Mesenchymal stem cell (in vitro differentiated cells and primary cell): Measurements from ENCODE around the gene KCNA3.
A peak's percentile ranks its signal among the peaks of the same experiment; 100 is the strongest.

Experiments used
- DNase-seq: peaks from one replicate; pipeline ENCODE4 v3.0.0-alpha.2; 2013
- H2AFZ ChIP-seq: one replicate; pipeline ENCODE4 v1.6.1; 2013; ENCODE audit warnings: low read depth, mild to moderate bottlenecking, control low read depth, inconsistent platforms, low read length, moderate library complexity
- H2AK5ac ChIP-seq: 2 replicates; pipeline ENCODE4 v1.6.1; 2013; ENCODE audit warnings: low read length, moderate library complexity, mild to moderate bottlenecking, inconsistent platforms; ENCODE audit not compliant: severe bottlenecking
- H2BK120ac ChIP-seq: one replicate; pipeline ENCODE4 v1.6.1; 2013; ENCODE audit warnings: low read depth, mild to moderate bottlenecking, inconsistent platforms, low read length, moderate library complexity
- H2BK12ac ChIP-seq, 2 experiments: one replicate each; pipeline ENCODE4 v1.6.1; 2013; ENCODE audit warnings: inconsistent platforms in 2 of 2, low read length in 2 of 2, mild to moderate bottlenecking in 2 of 2, moderate library complexity in 2 of 2, control low read depth in 1 of 2
- H2BK15ac ChIP-seq: one replicate; pipeline ENCODE4 v1.6.1; 2013; ENCODE audit warnings: mild to moderate bottlenecking, low read depth, inconsistent platforms; ENCODE audit not compliant: poor library complexity, severe bottlenecking
- H2BK5ac ChIP-seq: 2 replicates; pipeline ENCODE4 v1.6.1; 2013; ENCODE audit warnings: low read depth, mild to moderate bottlenecking, low read length, control low read depth, inconsistent platforms; ENCODE audit not compliant: poor library complexity, severe bottlenecking
- H3K14ac ChIP-seq, 2 experiments: one replicate each; pipeline ENCODE4 v1.6.1; 2013; ENCODE audit warnings: inconsistent platforms in 2 of 2, low read length in 2 of 2, control low read depth in 1 of 2, mild to moderate bottlenecking in 1 of 2, moderate library complexity in 1 of 2
- H3K18ac ChIP-seq, 2 experiments: one replicate each; pipeline ENCODE4 v1.6.1; 2013; ENCODE audit warnings: inconsistent platforms in 2 of 2, low read length in 2 of 2, control low read depth in 1 of 2, low read depth in 1 of 2, mild to moderate bottlenecking in 1 of 2
- H3K23ac ChIP-seq, 2 experiments: one replicate each; pipeline ENCODE4 v1.6.1; 2013; ENCODE audit warnings: inconsistent platforms in 2 of 2, low read length in 2 of 2, mild to moderate bottlenecking in 2 of 2, moderate library complexity in 2 of 2, control low read depth in 1 of 2
- H3K27ac ChIP-seq: 2 replicates; pipeline ENCODE4 v1.5.1; 2013; ENCODE audit warnings: mild to moderate bottlenecking, moderate library complexity, low read length, control low read depth, inconsistent platforms; ENCODE audit not compliant: poor library complexity, severe bottlenecking
- H3K27me3 ChIP-seq, 2 experiments: 2 replicates each; pipeline versions ENCODE4 v1.6.1 to v1.7.0; 2013; ENCODE audit warnings: low read length in 2 of 2, mild to moderate bottlenecking in 2 of 2, moderate library complexity in 2 of 2, control low read depth in 1 of 2, inconsistent platforms in 1 of 2; ENCODE audit not compliant: control insufficient read depth in 1 of 2, insufficient read depth in 1 of 2
- H3K36me3 ChIP-seq, 2 experiments: 2 replicates each; pipeline versions ENCODE4 v1.6.1 to v1.7.0; 2013; ENCODE audit warnings: low read length in 2 of 2, control low read depth in 1 of 2, inconsistent platforms in 1 of 2, low read depth in 1 of 2, mild to moderate bottlenecking in 1 of 2; ENCODE audit not compliant: insufficient read depth in 2 of 2, control insufficient read depth in 1 of 2
- H3K4ac ChIP-seq, 2 experiments: one replicate each; pipeline ENCODE4 v1.6.1; 2013; ENCODE audit warnings: inconsistent platforms in 2 of 2, low read length in 2 of 2, mild to moderate bottlenecking in 2 of 2, moderate library complexity in 2 of 2, control low read depth in 1 of 2, low read depth in 1 of 2
- H3K4me1 ChIP-seq: 2 replicates; pipeline ENCODE4 v1.6.1; 2013; ENCODE audit warnings: low read depth, low read length, control low read depth; ENCODE audit not compliant: control insufficient read depth, insufficient read depth
- H3K4me2 ChIP-seq: 2 replicates; pipeline ENCODE4 v1.6.1; 2013; ENCODE audit warnings: low read length, mild to moderate bottlenecking, inconsistent platforms; ENCODE audit not compliant: poor library complexity, severe bottlenecking
- H3K4me3 ChIP-seq, 2 experiments: 2 replicates each; pipeline versions ENCODE4 v1.5.1 to v1.7.0; 2013; ENCODE audit warnings: low read length in 2 of 2, mild to moderate bottlenecking in 2 of 2, control low read depth in 1 of 2, low read depth in 1 of 2; ENCODE audit not compliant: insufficient read depth in 1 of 2
- H3K79me1 ChIP-seq: replicated peaks from 2 replicates; pipeline ENCODE4 v1.6.1; 2013; ENCODE audit warnings: mild to moderate bottlenecking, control low read depth, low read length, inconsistent platforms; ENCODE audit not compliant: poor library complexity, severe bottlenecking
- H3K9ac ChIP-seq: 2 replicates; pipeline ENCODE4 v1.7.0; 2013; ENCODE audit warnings: mild to moderate bottlenecking, low read length, moderate library complexity
- H3K9me3 ChIP-seq: 2 replicates; pipeline ENCODE4 v1.7.0; 2013; ENCODE audit warnings: mild to moderate bottlenecking, low read length; ENCODE audit not compliant: control insufficient read depth
- H4K8ac ChIP-seq: one replicate; pipeline ENCODE4 v1.6.1; 2013; ENCODE audit warnings: inconsistent platforms, mild to moderate bottlenecking, low read length, moderate library complexity
- H4K91ac ChIP-seq: one replicate; pipeline ENCODE4 v1.6.1; 2013; ENCODE audit warnings: mild to moderate bottlenecking, low read length, inconsistent platforms
- WGBS: methylation state at CpG from one replicate; pipeline ENCODE4 v1.1.7; 2013; ENCODE audit warnings: mixed read lengths; 5-methylcytosine and 5-hydroxymethylcytosine counted together

The KCNA3 gene

DNA sequence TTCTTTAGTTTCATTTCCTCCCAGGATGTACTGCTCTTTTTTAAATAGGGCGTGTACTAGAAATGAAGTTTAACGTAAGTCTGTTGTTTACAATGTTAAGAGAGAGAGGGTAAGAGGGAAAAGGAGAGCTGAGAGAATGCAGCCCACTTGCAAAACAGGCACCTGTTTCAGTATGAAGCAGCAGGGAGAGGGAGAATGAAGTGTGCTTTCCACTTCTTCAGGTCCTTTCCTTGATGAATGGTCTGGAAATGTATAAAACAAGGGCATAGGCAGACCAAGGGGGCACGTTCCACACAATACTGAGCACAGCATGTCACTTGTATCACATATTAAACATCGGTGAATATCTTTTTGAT lies 2.0 kb downstream of the KCNA3 start:
- no peak for DNase-seq
- no peak overlapping the region for H2BK120ac ChIP-seq
- 75% methylated on average over 2 of the region's 4 CpGs for WGBS

DNA sequence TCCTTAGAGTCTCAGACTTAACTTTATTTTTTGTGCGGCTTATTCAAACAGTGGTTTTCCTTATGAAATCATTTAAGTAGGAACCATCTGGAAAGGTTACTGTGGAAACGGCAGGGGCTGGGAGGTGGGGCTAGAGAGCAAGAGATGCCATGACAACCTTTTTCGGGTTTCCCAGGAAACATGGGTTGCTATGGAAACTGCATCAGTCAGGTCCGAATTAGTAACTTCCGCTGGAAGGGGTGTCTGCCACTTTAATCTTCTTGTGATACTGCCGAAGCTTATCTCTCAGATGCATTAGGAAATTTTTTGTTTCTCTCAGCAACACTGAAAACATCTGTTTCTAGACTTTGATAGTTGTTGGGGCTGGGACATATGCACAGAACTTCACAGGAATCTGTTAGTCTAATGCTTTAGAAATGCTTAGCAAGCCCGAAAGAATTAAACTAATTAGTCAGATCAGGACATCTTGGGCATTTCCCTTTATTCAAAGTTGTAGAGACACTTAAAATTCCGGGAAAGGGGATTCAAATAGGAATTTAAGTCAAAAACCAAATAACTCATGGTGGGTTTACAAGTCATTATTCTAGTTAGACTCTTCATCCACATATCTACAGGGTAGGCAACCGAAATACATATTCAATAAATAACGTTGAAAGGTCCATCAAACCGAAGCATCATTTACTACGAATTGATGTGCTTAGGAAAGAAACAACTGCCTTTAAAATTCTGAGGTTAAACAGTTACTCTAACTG lies 2.6 kb downstream of the KCNA3 start:
- Histone ChIP-seq H3K4me3 (peak overlapping the region in 1 of 2 experiments; percentile 69), H4K91ac (no peak overlapping the region), H3K18ac (no peak overlapping the region), H2BK120ac (no peak overlapping the region), H3K4ac (no peak overlapping the region), H2AK5ac (no peak overlapping the region), H3K4me1 (peaks cover 14% of the 10 kb centered on the region), H3K14ac (no peak overlapping the region), H4K8ac (no peak overlapping the region), H2AFZ (no peak overlapping the region), H3K9ac (peak overlapping the region; percentile 20), H2BK5ac (no peak overlapping the region), H3K27ac (no peak overlapping the region), H3K9me3 (no peaks in the 10 kb centered on the region), H3K23ac (no peak overlapping the region), H2BK15ac (no peak overlapping the region), H2BK12ac (no peak overlapping the region), H3K4me2 (no peak overlapping the region), H3K36me3 (peaks cover 0 to 9% of the 10 kb centered on the region in 2 experiments), H3K27me3 (peaks cover 46 to 54% of the 10 kb centered on the region in 2 experiments), H3K79me1 (no peaks in the 10 kb centered on the region)
- DNase-seq = no peak
- 80% methylated on average over 11 of the region's 12 CpGs for WGBS

More for the DNA sequence above, 2.0 kb downstream of the KCNA3 start:
- Histone ChIP-seq H3K18ac (no peak overlapping the region), H3K9ac (peak overlapping the region; percentile 20), H4K91ac (no peak overlapping the region), H3K4me1 (peaks cover 14% of the 10 kb centered on the region), H3K27me3 (peaks cover 49 to 54% of the 10 kb centered on the region in 2 experiments), H4K8ac (no peak overlapping the region), H3K27ac (no peak overlapping the region), H3K4me2 (no peak overlapping the region), H2AK5ac (no peak overlapping the region), H3K9me3 (no peaks in the 10 kb centered on the region), H3K4me3 (peak overlapping the region in 1 of 2 experiments; percentile 69), H3K14ac (no peak overlapping the region), H3K79me1 (no peaks in the 10 kb centered on the region), H2BK5ac (no peak overlapping the region), H3K23ac (no peak overlapping the region), H2BK12ac (no peak overlapping the region), H3K4ac (no peak overlapping the region), H2AFZ (no peak overlapping the region), H2BK15ac (no peak overlapping the region), H3K36me3 (peaks cover 0 to 9% of the 10 kb centered on the region in 2 experiments)

DNA sequence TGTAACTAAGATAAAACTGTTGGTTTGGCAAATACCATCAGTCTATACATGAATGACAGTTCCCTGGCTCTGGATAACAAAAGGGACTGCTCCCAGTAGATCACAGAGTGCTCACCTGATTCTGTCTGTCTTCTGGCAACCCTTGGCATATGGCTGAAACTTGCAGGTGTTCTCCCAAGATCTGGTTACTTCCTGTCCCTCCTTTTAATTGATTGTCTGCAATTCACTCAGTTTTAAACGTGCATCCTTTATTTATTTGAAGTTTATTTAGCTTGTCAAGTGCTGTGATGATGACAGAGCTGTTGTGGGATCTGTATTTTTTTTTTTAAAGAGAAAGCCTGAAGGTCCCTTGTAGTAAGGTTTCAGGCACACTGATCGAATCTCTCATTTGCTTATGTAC lies 3.4 kb downstream of the KCNA3 start:
- no peak overlapping the region for H3K4me3 ChIP-seq
- no peak overlapping the region for H2AFZ ChIP-seq
- H2BK15ac ChIP-seq = no peak overlapping the region
- peaks cover 14% of the 10 kb centered on the region for H3K4me1 ChIP-seq
- no peak overlapping the region for H3K18ac ChIP-seq
- no peak overlapping the region for H3K14ac ChIP-seq
- H4K91ac ChIP-seq = no peak overlapping the region
- H2AK5ac ChIP-seq = no peak overlapping the region
- H3K4ac ChIP-seq = no peak overlapping the region
- WGBS = 17% methylated on average over 1 of the region's 2 CpGs
- no peak overlapping the region for H2BK5ac ChIP-seq
- no peak overlapping the region for H3K9ac ChIP-seq
- no peaks in the 10 kb centered on the region for H3K79me1 ChIP-seq
- DNase-seq = no peak
- no peak overlapping the region for H4K8ac ChIP-seq
- no peak overlapping the region for H3K23ac ChIP-seq
- peaks cover 40 to 47% of the 10 kb centered on the region in 2 experiments for H3K27me3 ChIP-seq
- H3K27ac ChIP-seq = no peak overlapping the region
- no peak overlapping the region for H3K4me2 ChIP-seq
- no peak overlapping the region for H2BK120ac ChIP-seq
- peaks cover 0 to 9% of the 10 kb centered on the region in 2 experiments for H3K36me3 ChIP-seq
- no peaks in the 10 kb centered on the region for H3K9me3 ChIP-seq
- H2BK12ac ChIP-seq = no peak overlapping the region

DNA sequence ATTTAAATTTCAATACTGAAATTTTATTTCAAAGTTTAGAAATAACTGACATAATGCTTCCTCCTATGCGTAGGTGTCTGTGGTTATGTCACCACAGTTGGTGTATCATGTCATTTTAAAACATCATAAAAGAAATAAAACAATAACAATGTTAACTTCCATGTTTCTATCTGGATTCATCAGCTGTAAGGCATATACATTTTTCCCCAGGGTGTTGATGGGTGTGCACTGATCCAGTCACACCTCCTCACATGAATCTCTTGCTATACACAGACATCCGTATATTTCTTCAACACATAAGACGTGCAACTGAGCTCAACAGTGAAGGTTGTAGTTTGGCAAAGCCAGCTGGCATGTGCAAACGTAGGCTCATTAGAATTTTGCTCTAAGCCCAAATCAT lies 6.2 kb downstream of the KCNA3 start:
- no peak overlapping the region for H3K27ac ChIP-seq
- no peak overlapping the region for H2AFZ ChIP-seq
- no peak overlapping the region for H2AK5ac ChIP-seq
- no peaks in the 10 kb centered on the region for H3K36me3 ChIP-seq
- no peak overlapping the region for H3K14ac ChIP-seq
- H3K4me1 ChIP-seq = no peaks in the 10 kb centered on the region
- H2BK12ac ChIP-seq = no peak overlapping the region
- H3K9ac ChIP-seq = no peak overlapping the region
- H3K23ac ChIP-seq = no peak overlapping the region
- no peaks in the 10 kb centered on the region for H3K9me3 ChIP-seq
- H3K4me3 ChIP-seq = no peak overlapping the region
- no peak overlapping the region for H3K18ac ChIP-seq
- no peaks in the 10 kb centered on the region for H3K79me1 ChIP-seq
- peaks cover 24 to 34% of the 10 kb centered on the region in 2 experiments for H3K27me3 ChIP-seq
- H3K4ac ChIP-seq = no peak overlapping the region
- no peak for DNase-seq
- no peak overlapping the region for H3K4me2 ChIP-seq
- WGBS = 67% methylated on average over 2 of the region's 4 CpGs
- H2BK15ac ChIP-seq = no peak overlapping the region
- no peak overlapping the region for H4K91ac ChIP-seq
- no peak overlapping the region for H4K8ac ChIP-seq
- no peak overlapping the region for H2BK120ac ChIP-seq
- no peak overlapping the region for H2BK5ac ChIP-seq
